ENCODE data around the gene KCNH2. TPM values are rescaled to one million over a fixed set of nuclear protein-coding genes. Genes with fewer than 3 reads are reported as not detected.

The KCNH2 gene
- total RNA-seq, 2 experiments from 2014 or later = 0.11 to 0.13 TPM

DNA sequence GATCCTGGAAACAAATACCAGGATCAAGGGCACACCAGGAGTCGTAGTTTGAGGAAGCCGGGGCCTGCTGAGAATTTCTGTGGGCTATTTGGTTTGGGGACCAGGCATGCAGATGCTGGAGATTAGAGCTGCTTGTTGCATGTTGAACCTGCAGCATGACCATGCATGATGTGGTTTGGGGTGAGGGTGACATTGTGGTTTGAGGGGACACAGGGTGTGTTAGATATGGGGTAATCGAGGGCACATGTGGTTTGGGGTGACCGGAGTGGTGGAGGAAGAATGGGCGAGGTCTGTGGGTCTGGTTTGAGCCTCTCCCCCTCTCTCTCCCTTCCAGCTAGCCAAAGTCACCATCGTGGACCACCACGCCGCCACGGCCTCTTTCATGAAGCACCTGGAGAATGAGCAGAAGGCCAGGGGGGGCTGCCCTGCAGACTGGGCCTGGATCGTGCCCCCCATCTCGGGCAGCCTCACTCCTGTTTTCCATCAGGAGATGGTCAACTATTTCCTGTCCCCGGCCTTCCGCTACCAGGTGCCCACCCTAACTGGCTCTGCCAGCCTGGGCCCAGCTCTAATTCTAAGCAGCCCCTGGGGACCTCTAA lies 22.9 kb upstream of the KCNH2 start:
- ChIA-PET CTCF (interaction anchor here (1.1 kb wide), 1 partner anchor 12 kb away, joined by 4 read pairs; no protein-coding TSS in a partner anchor), POLR2A (no interaction called here)

DNA sequence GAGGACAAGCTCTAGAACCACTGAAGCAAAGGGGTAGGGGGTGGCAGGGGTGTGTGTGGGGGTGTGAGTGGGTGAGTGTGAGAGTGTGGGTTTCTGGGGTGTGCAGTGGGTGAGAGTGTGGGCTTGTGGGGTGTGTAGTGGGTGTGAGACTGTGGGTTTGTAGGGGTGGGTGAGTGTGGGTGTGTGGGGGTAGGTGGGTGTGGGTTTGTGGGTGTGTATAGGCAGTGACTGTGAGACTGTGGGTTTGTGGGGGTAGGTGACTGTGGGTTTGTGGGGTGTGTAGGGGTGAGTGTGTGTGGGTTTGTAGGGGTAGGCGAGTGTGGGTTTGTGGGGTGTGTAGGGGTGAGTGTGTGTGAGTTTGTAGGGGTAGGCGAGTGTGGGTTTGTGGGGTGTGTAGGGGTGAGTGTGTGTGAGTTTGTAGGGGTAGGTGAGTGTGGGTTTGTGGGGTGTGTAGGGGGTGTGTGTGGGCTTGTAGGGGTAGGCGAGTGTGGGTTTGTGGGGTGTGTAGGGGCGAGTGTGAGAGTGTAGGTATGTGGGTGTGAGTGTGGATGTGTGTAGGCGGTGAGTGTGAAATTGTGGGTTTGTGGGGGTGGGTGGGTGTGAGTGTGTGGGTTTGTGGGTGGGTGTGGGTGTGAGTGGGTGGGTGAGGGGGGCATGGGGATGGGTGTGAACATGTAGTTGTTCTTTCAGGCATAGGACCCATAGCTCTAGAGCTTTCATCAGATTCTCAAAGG lies 21.5 kb upstream of the KCNH2 start:
- CTCF ChIA-PET = interaction anchor here (1.1 kb wide), 1 partner anchor 11 kb away, joined by 4 read pairs; no protein-coding TSS in a partner anchor

GRCh38 chr7:150999001-150999400 lies 20.9 kb upstream of the KCNH2 start:
- POLR2A ChIA-PET = no interaction called here
- CTCF ChIA-PET = interaction anchor here (2.0 kb wide), 1 partner anchor 10 kb away, joined by 8 read pairs; no protein-coding TSS in a partner anchor

More for the DNA sequence above, 21.5 kb upstream of the KCNH2 start:
- POLR2A ChIA-PET = interaction anchor here (0.7 kb wide), 1 partner anchor 89 kb away, joined by 3 read pairs; no protein-coding TSS in a partner anchor

DNA sequence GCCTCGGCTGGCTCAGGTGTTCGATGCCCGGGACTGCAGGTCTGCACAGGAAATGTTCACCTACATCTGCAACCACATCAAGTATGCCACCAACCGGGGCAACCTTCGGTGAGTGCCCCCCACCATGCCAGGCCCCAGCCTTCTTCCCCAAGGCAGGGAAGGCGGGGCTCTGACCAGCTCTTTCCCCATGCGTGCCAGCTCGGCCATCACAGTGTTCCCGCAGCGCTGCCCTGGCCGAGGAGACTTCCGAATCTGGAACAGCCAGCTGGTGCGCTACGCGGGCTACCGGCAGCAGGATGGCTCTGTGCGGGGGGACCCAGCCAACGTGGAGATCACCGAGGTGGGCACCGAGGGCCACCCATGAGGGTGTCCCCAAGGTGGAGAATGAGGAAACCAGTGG lies 20.2 kb upstream of the KCNH2 start:
- POLR2A ChIA-PET = no interaction called here

GRCh38 chr7:150997817-150998216 lies 19.7 kb upstream of the KCNH2 start:
- CTCF ChIA-PET = interaction anchor here (1.1 to 2.0 kb wide), 2 partner anchors 11 to 20 kb away, joined by 3 to 8 read pairs; no protein-coding TSS in a partner anchor
- POLR2A ChIA-PET = no interaction called here

More for the DNA sequence above, 20.2 kb upstream of the KCNH2 start:
- CTCF ChIA-PET = interaction anchor here (2.0 kb wide), 1 partner anchor 10 kb away, joined by 8 read pairs; no protein-coding TSS in a partner anchor

DNA sequence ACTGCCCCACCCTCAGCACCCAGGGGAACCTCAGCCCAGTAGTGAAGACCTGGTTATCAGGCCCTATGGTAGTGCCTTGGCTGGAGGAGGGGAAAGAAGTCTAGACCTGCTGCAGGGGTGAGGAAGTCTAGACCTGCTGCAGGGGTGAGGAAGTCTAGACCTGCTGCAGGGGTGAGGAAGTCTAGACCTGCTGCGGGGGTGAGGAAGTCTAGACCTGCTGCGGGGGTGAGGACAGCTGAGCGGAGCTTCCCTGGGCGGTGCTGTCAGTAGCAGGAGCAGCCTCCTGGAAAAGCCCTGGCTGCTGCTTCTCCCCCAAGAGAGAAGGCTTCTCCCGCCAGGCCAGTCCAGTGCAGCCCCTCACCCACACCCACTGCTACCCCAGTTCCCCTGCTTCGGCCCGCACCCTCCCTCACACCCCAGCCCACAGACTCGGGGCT lies 19.0 kb upstream of the KCNH2 start:
- CTCF ChIA-PET = interaction anchor here (1.1 to 2.0 kb wide), 3 partner anchors 12 to 21 kb away, joined by 3 to 8 read pairs (median 4); no protein-coding TSS in a partner anchor
- POLR2A ChIA-PET = no interaction called here

DNA sequence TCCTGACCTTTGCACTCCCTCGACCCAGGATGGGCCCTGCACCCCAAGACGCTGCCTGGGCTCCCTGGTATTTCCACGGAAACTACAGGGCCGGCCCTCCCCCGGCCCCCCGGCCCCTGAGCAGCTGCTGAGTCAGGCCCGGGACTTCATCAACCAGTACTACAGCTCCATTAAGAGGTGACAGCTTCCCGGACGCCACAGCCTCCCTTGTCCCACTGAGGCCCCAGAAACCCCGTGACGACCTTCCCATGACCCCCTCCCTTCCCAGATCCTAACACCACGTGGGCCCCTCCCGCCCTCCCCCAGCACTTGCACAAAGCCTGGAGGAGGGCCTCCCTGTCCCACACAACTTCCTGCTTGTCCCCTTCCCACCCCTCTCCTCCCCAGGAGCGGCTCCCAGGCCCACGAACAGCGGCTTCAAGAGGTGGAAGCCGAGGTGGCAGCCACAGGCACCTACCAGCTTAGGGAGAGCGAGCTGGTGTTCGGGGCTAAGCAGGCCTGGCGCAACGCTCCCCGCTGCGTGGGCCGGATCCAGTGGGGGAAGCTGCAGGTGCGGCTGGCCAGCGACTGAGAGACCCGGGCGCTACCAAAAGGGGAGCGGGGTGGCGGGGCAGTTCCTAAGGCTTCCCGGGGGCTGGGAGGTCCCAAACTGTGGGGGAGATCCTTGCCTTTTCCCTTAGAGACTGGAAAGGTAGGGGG lies 18.4 kb upstream of the KCNH2 start:
- ChIA-PET CTCF (interaction anchor here (1.1 kb wide), 2 partner anchors 13 to 22 kb away, joined by 3 to 4 read pairs; no protein-coding TSS in a partner anchor), POLR2A (no interaction called here)

DNA sequence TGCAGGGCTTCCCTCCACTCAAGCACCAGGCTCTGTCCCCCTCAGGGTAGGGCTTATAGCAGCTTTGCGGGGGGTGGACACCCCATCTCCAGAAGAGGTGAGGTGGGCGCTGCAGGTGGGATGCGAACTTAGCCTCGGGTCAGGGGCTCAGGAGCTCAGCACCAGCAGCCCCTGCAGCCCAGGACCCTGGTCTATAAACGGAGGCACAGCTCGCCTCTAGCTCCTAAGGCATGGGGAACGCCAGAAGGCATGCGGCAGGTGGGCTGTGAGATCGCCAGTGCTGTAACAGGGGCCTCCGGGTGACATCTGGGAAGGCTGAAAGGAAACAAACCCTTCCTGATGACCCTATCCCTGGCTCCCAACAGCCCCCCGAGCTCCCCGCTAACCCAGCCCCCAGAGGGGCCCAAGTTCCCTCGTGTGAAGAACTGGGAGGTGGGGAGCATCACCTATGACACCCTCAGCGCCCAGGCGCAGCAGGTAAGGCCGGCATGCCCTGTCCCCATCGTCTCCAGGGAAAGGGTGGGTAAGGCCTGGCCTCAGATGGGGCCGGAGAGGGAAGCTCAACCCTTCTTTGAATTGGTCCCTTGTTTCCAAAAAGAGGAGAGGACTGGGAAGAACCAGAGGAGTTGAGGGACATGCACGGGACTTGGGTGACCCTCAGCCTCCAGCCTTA lies 16.9 kb upstream of the KCNH2 start:
- CTCF ChIA-PET = interaction anchor here (0.9 to 1.5 kb wide), 6 partner anchors 9 to 223 kb away, joined by 3 to 8 read pairs (median 5); no protein-coding TSS in a partner anchor
- POLR2A ChIA-PET = no interaction called here

DNA sequence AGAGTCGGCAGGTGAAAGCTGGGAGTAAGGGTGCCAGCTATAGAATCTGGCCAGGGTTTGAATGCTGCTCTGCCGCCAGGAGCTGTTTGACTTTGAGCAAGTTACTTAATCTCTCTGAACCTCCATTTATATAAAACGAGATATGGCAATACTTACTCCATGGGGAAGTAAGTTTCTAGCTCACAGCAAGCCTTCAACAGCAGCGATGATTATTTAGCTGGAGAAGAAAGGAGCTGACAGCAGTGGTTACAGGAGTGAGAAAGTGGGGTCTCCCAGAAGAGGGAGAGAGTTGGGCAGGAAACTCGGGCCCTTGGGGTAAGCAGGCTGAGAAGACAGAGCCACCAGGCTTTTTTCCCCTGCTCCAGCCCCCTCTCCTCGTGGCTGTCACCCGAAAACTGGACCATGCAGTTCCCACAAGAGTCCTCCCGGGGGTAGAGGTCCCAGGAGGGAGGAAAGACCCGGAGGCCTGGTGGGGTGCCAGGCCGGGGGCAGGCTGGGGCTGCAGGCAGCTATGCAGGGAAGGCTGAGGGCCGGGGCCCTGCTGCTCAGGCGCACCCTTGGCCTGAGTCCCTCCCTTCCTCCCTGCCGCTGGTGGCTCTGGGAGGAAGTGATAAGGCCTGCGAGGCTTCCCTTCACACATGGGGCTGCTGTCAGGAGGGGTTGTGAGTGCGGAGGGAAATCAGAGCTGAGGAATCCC lies 16.2 kb upstream of the KCNH2 start:
- ChIA-PET POLR2A (no interaction called here), CTCF (interaction anchor here (0.9 to 2.0 kb wide), 6 partner anchors 8 to 222 kb away, joined by 3 to 8 read pairs (median 6); no protein-coding TSS in a partner anchor)

- ChIA-PET CTCF (interaction anchor here (1.5 to 2.0 kb wide), 2 partner anchors 8 to 221 kb away, joined by 7 to 8 read pairs; no protein-coding TSS in a partner anchor), POLR2A (no interaction called here)
These were observed 15.4 kb upstream of the KCNH2 start for GRCh38 chr7:150993511-150993910.

DNA sequence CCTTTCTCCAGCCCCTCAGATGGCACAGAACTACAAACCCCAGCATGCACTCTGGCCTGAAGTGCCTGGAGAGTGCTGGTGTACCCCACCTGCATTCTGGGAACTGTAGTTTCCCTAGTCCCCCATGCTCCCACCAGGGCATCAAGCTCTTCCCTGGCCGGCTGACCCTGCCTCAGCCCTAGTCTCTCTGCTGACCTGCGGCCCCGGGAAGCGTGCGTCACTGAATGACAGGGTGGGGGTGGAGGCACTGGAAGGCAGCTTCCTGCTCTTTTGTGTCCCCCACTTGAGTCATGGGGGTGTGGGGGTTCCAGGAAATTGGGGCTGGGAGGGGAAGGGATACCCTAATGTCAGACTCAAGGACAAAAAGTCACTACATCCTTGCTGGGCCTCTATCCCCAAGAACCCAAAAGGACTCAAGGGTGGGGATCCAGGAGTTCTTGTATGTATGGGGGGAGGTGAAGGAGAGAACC lies 14.7 kb upstream of the KCNH2 start:
- CTCF ChIA-PET = interaction anchor here (0.6 to 2.0 kb wide), 6 partner anchors 8 to 95 kb away, joined by 3 to 7 read pairs (median 4); no protein-coding TSS in a partner anchor
- POLR2A ChIA-PET = no interaction called here

- ChIA-PET CTCF (interaction anchor here (1.2 to 2.0 kb wide), 4 partner anchors 7 to 94 kb away, joined by 3 to 7 read pairs (median 6); no protein-coding TSS in a partner anchor), POLR2A (no interaction called here)
These were observed 14.0 kb upstream of the KCNH2 start for GRCh38 chr7:150992051-150992640.

- CTCF ChIA-PET = interaction anchor here (0.9 to 1.8 kb wide), 4 partner anchors 14 to 133 kb away, joined by 3 to 6 read pairs (median 4); no protein-coding TSS in a partner anchor
- POLR2A ChIA-PET = no interaction called here
These were observed 12.5 kb upstream of the KCNH2 start, which contains the start of gene NOS3 for GRCh38 chr7:150990416-150991186. TSS of gene NOS3 (plus strand) at chr7:150991017. CDS start at chr7:150993804, 2,787 bp downstream.

GRCh38 chr7:150989456-150989855 lies 11.3 kb upstream of the KCNH2 start:
- ChIA-PET CTCF (interaction anchor here (0.7 to 1.8 kb wide), 8 partner anchors 10 to 209 kb away, joined by 3 to 7 read pairs (median 3); no protein-coding TSS in a partner anchor), POLR2A (interaction anchor here (0.6 kb wide), 1 partner anchor 11 kb away, joined by 3 read pairs; no protein-coding TSS in a partner anchor)

DNA sequence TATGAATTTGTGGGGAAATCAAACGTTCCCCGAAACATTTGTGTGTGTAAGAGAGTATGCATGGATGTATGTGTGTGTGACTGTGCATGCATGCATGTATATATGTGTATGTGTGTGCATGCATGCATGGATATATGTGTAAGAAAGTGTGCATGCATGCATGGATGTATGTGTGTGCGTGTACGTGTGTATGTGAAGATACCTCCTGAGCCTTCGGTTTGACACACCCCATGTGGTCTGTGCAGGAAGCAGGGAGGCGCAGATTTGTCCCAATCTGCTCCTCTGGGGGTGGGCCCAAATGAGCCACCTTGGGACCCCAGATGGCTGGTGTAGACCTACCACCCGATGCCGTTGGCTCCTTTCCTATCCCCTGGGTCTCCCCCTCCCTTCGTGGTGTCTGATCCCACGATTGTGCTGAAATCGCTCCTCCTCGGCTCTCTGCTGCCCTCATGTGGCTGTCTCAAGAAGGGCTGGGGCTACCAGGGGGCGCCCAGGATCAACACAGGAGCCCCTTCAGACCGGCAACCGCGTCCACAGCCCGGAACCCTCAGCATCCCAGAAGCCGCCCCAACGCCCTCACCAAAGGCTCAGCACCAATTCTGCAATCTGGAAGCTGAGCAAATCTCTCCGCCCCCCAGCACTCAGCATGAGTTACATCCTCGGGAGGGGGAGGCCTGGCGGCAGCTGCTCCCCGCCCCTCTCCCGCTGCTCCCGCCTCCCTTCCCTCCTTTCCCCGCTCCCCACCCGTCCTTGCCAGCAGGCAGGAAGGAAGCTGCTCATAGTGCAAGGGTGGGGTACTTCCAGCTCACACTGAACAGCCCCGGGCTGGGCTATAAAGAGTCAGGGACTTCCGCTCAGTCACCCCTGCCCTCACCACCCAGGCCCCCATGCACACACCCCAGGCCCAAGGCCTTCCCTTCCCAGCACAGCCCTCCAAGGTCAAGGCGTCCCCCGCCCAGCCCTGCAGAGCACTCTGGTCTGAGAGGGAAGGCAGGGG lies 10.4 kb upstream of the KCNH2 start:
- CTCF ChIA-PET = interaction anchor here (0.7 to 1.8 kb wide), 11 partner anchors 9 to 208 kb away, joined by 3 to 7 read pairs (median 4); no protein-coding TSS in a partner anchor
- POLR2A ChIA-PET = interaction anchor here (0.6 kb wide), 1 partner anchor 10 kb away, joined by 3 read pairs; no protein-coding TSS in a partner anchor
